ENCODE results near the gene MOB3A.

Gene MOB3A

GRCh38 chr19:2021453-2022140 is 74.5 kb downstream of the MOB3A start:
- DNase-seq, result no peak
